Measurements from ENCODE around the gene REST. TPM values are rescaled to one million over a fixed set of nuclear protein-coding genes. Genes with fewer than 3 reads are reported as not detected.

Gene REST
- total and polyA plus RNA-seq, 2 donors (not counting 3 experiments of a cell fraction or from before 2014, with no cell fraction given), result 7.0 to 45.9 TPM

GRCh38 chr4:56940403-56940802 lies 32.7 kb downstream of the REST start:
- no peaks in the 10 kb centered on the region for H3K9me3 ChIP-seq (replicated peaks; ENCODE audit: control insufficient read depth, insufficient read depth, low read length)
- H3K27me3 ChIP-seq (ENCODE audit: control insufficient read depth in 2 of 2, insufficient read depth in 2 of 2, low read length in 2 of 2), result no peaks in the 10 kb centered on the region
- no peak overlapping the region for H2AFZ ChIP-seq (ENCODE audit: low read depth, low read length)
- no peak overlapping the region for H3K4me2 ChIP-seq (ENCODE audit: insufficient read depth, low read length)
- ChIA-PET POLR2A (no interaction called here), CTCF (no interaction called here)
- no peak overlapping the region for H3K9ac ChIP-seq (replicated peaks; ENCODE audit: extremely low read depth, insufficient read depth, low read length)
- intact Hi-C loops (cut with micrococcal nuclease), result no loop called here
- no TSS peak for BruUV-seq (replicated peaks)
- FAIRE-seq (no peak), DNase-seq (ENCODE audit: low read depth, low spot score) (no peak)
- no peaks in the 10 kb centered on the region for H3K79me2 ChIP-seq (ENCODE audit: control insufficient read depth, insufficient read depth, low read length)
- H4K20me1 ChIP-seq (replicated peaks; ENCODE audit: control insufficient read depth, extremely low read depth, insufficient read depth, low read length), result no peaks in the 10 kb centered on the region
- H3K27ac ChIP-seq (ENCODE audit: insufficient read depth, low read depth, low read length), result no peak overlapping the region
- peaks cover 10% of the 10 kb centered on the region for H3K4me1 ChIP-seq (ENCODE audit: control insufficient read depth, extremely low read depth, insufficient read depth, low read length)
- dilution Hi-C loops (cut with MboI; ENCODE audit: extremely low pct_ligation_motif_present, low sequenced_read_pairs), result no loop called here
- TF ChIP-seq MYC (IDR thresholded peaks at IDR 0.05; ENCODE audit: low read depth, low read length) (no peak), MAX (IDR thresholded peaks at IDR 0.05; ENCODE audit: insufficient read depth, insufficient read length) (no peak), EZH2 (IDR thresholded peaks at IDR 0.05; ENCODE audit: borderline replicate concordance, low read depth, low read length, severe bottlenecking) (no peak), JUN (IDR thresholded peaks at IDR 0.05; ENCODE audit: borderline replicate concordance, insufficient read depth, insufficient read length, low read depth) (no peak), GATA2 (IDR thresholded peaks at IDR 0.05; ENCODE audit: insufficient read depth, insufficient read length, low read depth, low read length) (no peak), CTCF (IDR thresholded peaks at IDR 0.05; ENCODE audit: extremely low read depth in 1 of 2, insufficient read depth in 1 of 2, low read depth in 1 of 2, low read length in 2 of 2) (no peak)
- H3K4me3 ChIP-seq (replicated peaks in 1 of 3; ENCODE audit: insufficient read depth in 1 of 3, low read depth in 1 of 3, low read length in 3 of 3), result no peak overlapping the region
- no peaks in the 10 kb centered on the region for H3K36me3 ChIP-seq (ENCODE audit: control insufficient read depth in 2 of 2, extremely low read depth in 1 of 2, insufficient read depth in 2 of 2, low read length in 2 of 2)
- no peaks in the 10 kb centered on the region for H3K9me1 ChIP-seq (replicated peaks; ENCODE audit: control insufficient read depth, extremely low read depth, insufficient read depth, low read length)

Measured in endothelial cell of umbilical vein (primary cell).